SU-DHL-6 (cell line): Measurements from ENCODE around the gene SIRPA.
A peak's percentile ranks its signal among the peaks of the same experiment; 100 is the strongest.

Experiments used
- H2AFZ ChIP-seq: fragments of 200-600 bp; sonication (generic); 2 replicates; pipeline ENCODE4 v1.6.1; 2014; ENCODE audit warnings: low read depth, mild to moderate bottlenecking, moderate library complexity, mixed read lengths, antibody characterized with exemption, low read length; ENCODE audit not compliant: severe bottlenecking
- H3F3A ChIP-seq: fragments of 200-600 bp; shearing (Covaris generic); 2 replicates; pipeline ENCODE4 v1.6.0; 2016; ENCODE audit warnings: antibody characterized with exemption, mild to moderate bottlenecking; ENCODE audit not compliant: insufficient read depth
- H3K27ac ChIP-seq: fragments of 200-600 bp; sonication (generic); 2 replicates; pipeline ENCODE4 v1.5.1; 2016; ENCODE audit warnings: low read depth, mild to moderate bottlenecking, low read length, moderate library complexity, mixed read lengths
- H3K27me3 ChIP-seq: fragments of 200-600 bp; sonication (generic), shearing (Covaris generic); 2 replicates; pipeline ENCODE4 v1.6.0; 2014; ENCODE audit warnings: mild to moderate bottlenecking, low read length
- H3K36me3 ChIP-seq: fragments of 200-600 bp; sonication (generic); 2 replicates; pipeline ENCODE4 v1.6.1; 2014; ENCODE audit warnings: mild to moderate bottlenecking, low read length, mixed read lengths
- H3K4me2 ChIP-seq: fragments of 300-600, 200-600 bp; shearing (Covaris generic), sonication (generic); 2 replicates; pipeline ENCODE4 v1.6.0; 2014; ENCODE audit warnings: low read length, low read depth, mild to moderate bottlenecking; ENCODE audit not compliant: poor library complexity, severe bottlenecking
- H3K4me3 ChIP-seq: fragments of 200-600 bp; sonication (generic); 2 replicates; pipeline ENCODE4 v1.5.1; 2014; ENCODE audit warnings: antibody characterized with exemption, low read length, mild to moderate bottlenecking, mixed read lengths; ENCODE audit not compliant: insufficient read depth, poor library complexity, severe bottlenecking
- H3K79me2 ChIP-seq: fragments of 200-600 bp; sonication (generic); 2 replicates; pipeline ENCODE4 v1.6.1; 2014; ENCODE audit warnings: mild to moderate bottlenecking, low read length, moderate library complexity; ENCODE audit not compliant: insufficient read depth
- H3K9ac ChIP-seq: fragments of 200-600 bp; sonication (generic); 2 replicates; pipeline ENCODE4 v1.7.0; 2014; ENCODE audit warnings: mild to moderate bottlenecking, low read length
- H3K9me2 ChIP-seq: fragments of 200-600 bp; sonication (generic); replicated peaks from 2 replicates; pipeline ENCODE4 v1.6.1; 2014; ENCODE audit warnings: low read length; ENCODE audit not compliant: insufficient read depth
- H3K9me3 ChIP-seq: fragments of 200-600 bp; sonication (generic); 2 replicates; pipeline ENCODE4 v1.6.1; 2014; ENCODE audit warnings: low read length, mixed read lengths; ENCODE audit not compliant: insufficient read depth
- H4K20me1 ChIP-seq: fragments of 200-600 bp; sonication (generic); 2 replicates; pipeline ENCODE4 v1.6.1; 2014; ENCODE audit warnings: low read depth, mild to moderate bottlenecking, antibody characterized with exemption, low read length, moderate library complexity, mixed read lengths
- CTCF ChIP-seq: fragments of 200-600 bp; sonication (generic); IDR thresholded peaks from one replicate; pipeline ENCODE4 v1.5.1; 2017; ENCODE audit warnings: antibody characterized with exemption, mild to moderate bottlenecking, low read length, moderate library complexity; ENCODE audit not compliant: insufficient read depth, poor library complexity, severe bottlenecking
- EZH2phosphoT487 ChIP-seq: fragments of 200-600 bp; sonication (generic), shearing (Covaris generic); conservative IDR thresholded peaks from 2 replicates; pipeline ENCODE4 v1.6.1; 2018; ENCODE audit warnings: mild to moderate bottlenecking, antibody characterized with exemption, low read length, moderate library complexity, mixed read lengths

SIRPA gene

DNA sequence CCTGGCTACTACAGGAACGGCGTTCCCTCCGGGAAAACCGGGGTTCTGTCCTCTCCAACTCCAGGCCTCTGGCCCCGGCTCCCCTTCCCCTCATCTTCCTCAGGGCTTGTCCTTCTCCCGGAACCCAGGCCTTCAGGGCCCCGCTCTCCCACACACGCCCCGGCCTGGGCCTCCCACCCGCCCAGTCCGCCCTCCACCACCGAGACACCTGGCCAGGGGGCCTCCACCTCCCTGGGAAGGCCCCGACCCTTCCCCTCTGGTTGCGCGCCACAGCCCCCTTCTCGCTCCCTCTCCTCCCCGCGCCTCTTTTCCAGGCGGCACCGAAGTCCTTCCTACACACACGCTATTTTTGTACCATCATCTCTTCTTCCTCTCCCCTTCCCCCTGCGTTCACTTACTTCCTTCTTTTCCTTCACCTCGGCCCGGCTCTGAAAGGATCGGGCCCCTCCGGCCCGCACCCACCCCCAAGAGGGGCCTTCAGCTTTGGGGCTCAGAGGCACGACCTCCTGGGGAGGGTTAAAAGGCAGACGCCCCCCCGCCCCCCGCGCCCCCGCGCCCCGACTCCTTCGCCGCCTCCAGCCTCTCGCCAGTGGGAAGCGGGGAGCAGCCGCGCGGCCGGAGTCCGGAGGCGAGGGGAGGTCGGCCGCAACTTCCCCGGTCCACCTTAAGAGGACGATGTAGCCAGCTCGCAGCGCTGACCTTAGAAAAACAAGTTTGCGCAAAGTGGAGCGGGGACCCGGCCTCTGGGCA, 1.3 kb upstream of the SIRPA start:
- Histone ChIP-seq H4K20me1 (no peaks in the 10 kb centered on the region), H3K27ac (no peak overlapping the region), H3K9me2 (no peaks in the 10 kb centered on the region), H3K4me3 (no peak overlapping the region), H3F3A (no peaks in the 10 kb centered on the region), H3K79me2 (no peaks in the 10 kb centered on the region), H3K27me3 (0 out of 2 replicates have a peak, but pooled peaks cover 2% of the 10 kb centered on the region), H3K36me3 (no peaks in the 10 kb centered on the region), H3K9me3 (no peaks in the 10 kb centered on the region), H2AFZ (no peak overlapping the region), H3K4me2 (peak overlapping the region; percentile 53), H3K9ac (no peak overlapping the region)
- no peak for TF ChIP-seq EZH2phosphoT487
- no peak for TF ChIP-seq CTCF

DNA sequence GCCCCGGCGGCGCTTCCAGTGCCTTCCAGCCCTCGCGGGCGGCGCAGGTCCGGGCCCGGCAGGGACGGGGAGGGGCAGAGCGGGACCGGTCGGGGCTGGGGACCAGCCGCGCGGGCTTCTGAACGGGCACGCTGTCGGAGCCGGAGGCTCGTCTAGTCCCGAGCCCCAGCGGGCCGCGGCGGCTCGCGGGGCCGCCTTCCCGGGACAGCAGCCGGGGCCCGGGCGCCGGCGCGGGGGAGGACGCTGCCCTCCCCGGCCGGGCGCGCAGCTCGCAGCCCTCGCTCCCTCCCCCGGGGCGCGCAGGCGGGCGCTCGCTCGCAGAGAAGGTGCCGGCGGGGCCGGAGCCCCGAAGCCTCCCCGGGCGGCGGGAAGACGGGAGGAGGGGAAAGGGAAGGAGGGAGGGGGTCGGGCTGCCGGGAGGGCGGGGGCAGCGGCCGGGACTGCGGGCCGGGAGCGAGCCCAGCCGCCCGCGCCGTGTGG, 696 bp upstream of the SIRPA start:
- no peak for TF ChIP-seq CTCF
- TF ChIP-seq EZH2phosphoT487: no peak
- no peak overlapping the region for H2AFZ ChIP-seq
- no peaks in the 10 kb centered on the region for H3K9me2 ChIP-seq
- peak overlapping the region; percentile 53 for H3K4me2 ChIP-seq
- H3K9ac ChIP-seq: no peak overlapping the region
- H3K79me2 ChIP-seq: no peaks in the 10 kb centered on the region
- no peaks in the 10 kb centered on the region for H3K36me3 ChIP-seq
- no peaks in the 10 kb centered on the region for H4K20me1 ChIP-seq
- no peak overlapping the region for H3K4me3 ChIP-seq
- H3K27ac ChIP-seq: no peak overlapping the region
- H3K27me3 ChIP-seq: 0 out of 2 replicates have a peak, but pooled peaks cover 2% of the 10 kb centered on the region
- H3F3A ChIP-seq: no peaks in the 10 kb centered on the region
- H3K9me3 ChIP-seq: no peaks in the 10 kb centered on the region

- Histone ChIP-seq H3K27ac (no peak overlapping the region), H4K20me1 (no peaks in the 10 kb centered on the region), H3K9ac (no peak overlapping the region), H3K27me3 (0 out of 2 replicates have a peak, but pooled peaks cover 2% of the 10 kb centered on the region), H2AFZ (no peak overlapping the region), H3K79me2 (no peaks in the 10 kb centered on the region), H3K36me3 (no peaks in the 10 kb centered on the region), H3K9me2 (no peaks in the 10 kb centered on the region), H3F3A (no peaks in the 10 kb centered on the region), H3K4me3 (no peak overlapping the region), H3K9me3 (no peaks in the 10 kb centered on the region), H3K4me2 (peak overlapping the region; percentile 53)
- TF ChIP-seq EZH2phosphoT487: no peak
- TF ChIP-seq CTCF: no peak
Measured at GRCh38 chr20:1895674-1896483, 672 bp downstream of the SIRPA start.
